AG04449 (cell line): ENCODE results near the gene UGT1A4.

ENCODE experiments used
- CTCF ChIA-PET: fragments of 350-600 bp; formaldehyde crosslinking; extraction: SDS; loops from one replicate; lab custom pipeline; 2021; ENCODE audit warnings: antibody characterized with exemption; lab: Yijun Ruan, JAX
- POLR2A ChIA-PET: fragments of 400-600, 350-600 bp; formaldehyde crosslinking; extraction: SDS; loops from one replicate; lab custom pipeline; 2020; ENCODE audit warnings: antibody characterized with exemption, inconsistent platforms; lab: Yijun Ruan, JAX
- DNase-seq: peaks from one replicate; pipeline ENCODE4 v3.0.0-alpha.2; 2010; ENCODE audit warnings: low read depth, low spot score
- H3K4me3 ChIP-seq: 2 replicates; pipeline ENCODE4 v1.5.1; 2011; ENCODE audit warnings: low read depth, mild to moderate bottlenecking, control low read depth, low read length
- TF ChIP-seq, protein P1 (sequence below): IDR thresholded peaks from one replicate; pipeline ENCODE4 v1.5.1; 2011; ENCODE audit warnings: mild to moderate bottlenecking, moderate library complexity, low read length, control low read depth, inconsistent platforms; ENCODE audit not compliant: insufficient read depth; ENCODE audit errors: missing control alignments

The UGT1A4 gene

DNA sequence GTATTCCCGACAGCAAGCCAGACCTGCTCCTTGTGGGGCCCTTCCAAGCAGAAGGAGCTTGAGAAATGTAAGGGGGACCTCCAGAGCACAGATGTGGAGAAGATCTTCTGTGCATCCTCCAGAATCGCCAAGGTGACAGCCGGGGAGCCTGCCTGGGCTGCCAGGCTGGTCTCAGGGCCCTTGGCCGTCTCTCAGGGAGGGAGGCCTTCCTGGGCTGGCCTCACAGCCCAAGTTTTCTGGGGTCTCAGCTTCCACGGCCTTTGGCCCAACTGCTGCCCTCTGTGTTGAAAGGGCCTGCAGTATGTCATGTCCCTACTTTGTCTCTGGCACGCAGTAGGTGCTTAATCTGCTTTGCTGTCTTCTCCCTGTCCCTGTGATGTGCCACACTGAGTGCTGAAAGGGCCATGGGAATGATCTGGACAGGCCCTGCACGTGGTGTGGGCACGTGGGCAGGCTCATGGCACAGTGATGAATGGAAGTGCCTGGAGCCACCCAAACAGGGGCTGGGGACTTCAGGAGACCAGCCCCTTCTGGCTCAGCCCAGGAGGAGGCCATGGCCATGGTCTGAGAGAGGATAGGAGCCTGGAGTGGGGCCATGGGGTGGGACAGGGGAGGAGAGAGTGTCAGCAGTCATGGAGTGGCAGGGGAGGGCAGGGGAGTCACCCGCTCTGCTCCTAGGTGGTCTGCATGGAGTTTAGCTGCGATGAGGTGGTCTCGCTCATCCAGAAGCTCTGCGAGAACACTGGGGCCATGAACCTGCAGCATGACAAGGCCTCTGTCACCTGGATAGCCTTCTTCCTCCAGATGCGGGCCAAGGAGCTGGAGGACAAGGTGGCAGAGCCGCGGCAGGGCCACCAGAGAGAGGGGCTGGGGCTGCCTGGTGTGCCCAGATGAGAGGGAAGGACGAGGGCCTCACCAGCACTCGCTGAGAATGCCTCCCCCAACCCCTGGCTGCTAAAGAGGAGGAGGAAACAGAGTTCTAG, 100.4 kb downstream of the UGT1A4 start:
- H3K4me3 ChIP-seq, result no peak overlapping the region
- ChIA-PET POLR2A (no interaction called here), CTCF (no interaction called here)
- TF ChIP-seq, protein P1, sequence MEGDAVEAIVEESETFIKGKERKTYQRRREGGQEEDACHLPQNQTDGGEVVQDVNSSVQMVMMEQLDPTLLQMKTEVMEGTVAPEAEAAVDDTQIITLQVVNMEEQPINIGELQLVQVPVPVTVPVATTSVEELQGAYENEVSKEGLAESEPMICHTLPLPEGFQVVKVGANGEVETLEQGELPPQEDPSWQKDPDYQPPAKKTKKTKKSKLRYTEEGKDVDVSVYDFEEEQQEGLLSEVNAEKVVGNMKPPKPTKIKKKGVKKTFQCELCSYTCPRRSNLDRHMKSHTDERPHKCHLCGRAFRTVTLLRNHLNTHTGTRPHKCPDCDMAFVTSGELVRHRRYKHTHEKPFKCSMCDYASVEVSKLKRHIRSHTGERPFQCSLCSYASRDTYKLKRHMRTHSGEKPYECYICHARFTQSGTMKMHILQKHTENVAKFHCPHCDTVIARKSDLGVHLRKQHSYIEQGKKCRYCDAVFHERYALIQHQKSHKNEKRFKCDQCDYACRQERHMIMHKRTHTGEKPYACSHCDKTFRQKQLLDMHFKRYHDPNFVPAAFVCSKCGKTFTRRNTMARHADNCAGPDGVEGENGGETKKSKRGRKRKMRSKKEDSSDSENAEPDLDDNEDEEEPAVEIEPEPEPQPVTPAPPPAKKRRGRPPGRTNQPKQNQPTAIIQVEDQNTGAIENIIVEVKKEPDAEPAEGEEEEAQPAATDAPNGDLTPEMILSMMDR, result no peak
- DNase-seq, result no peak

DNA sequence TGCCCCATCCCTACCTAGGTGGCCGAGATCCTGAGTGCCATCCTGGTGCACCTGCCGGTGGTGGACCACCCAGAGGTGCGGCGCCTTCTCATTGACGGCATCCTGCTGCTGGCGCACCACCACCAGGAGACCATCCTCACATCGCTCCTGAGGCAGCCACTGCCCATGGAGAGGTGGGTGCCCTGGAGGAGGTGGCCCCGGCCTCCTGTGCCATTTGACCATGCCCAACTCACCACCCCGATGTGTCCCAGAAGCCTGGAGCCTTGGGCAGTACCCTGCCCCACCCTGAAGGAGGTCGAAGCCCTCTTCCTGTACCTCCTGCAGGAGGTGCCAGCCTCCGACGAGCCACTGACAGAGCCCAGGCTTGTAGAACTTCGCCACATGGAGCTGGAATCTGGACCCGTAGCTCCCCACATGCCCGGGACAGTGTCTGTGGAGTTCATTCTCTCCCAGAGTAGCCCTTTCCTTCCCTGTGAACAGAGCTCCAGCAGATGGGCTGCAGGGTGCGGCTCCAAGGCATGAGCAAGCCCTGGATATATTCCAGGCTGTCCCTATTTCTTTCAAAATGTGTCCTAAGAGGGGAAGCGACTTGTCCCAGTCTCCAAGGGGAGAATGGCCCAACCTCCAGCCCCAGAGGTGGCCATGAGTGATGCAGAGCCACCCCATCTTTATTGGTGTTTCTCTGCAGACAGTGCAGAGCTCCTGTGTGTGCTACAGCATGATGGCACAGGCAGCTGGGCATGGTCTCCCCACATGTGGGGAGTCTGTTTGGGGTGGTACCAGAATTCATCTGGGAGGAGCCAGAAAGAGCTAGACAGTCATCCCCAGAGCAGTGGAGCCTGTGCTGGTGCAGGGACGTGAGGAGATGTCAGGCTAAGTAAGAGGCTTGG, 101.6 kb downstream of the UGT1A4 start:
- CTCF ChIA-PET, result no interaction called here
- POLR2A ChIA-PET, result no interaction called here
- TF ChIP-seq, protein P1, result no peak
- H3K4me3 ChIP-seq, result no peak overlapping the region
- no peak for DNase-seq

DNA sequence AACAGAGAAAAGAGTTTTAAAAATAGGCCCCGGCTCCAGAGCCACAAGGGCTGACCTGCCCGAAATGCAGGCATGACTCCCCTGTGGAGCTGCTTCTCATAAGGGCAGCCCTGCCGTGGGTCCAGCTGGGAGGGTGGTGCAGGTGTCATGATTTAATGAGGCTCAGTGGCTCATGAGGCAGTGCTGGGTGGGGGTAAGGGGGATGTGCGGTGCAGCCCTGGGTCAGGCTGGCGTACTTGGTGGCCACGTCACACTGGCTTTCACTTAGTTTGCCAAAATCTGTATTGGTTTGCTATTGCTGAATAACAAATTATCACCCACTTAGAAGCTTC, 102.2 kb downstream of the UGT1A4 start:
- TF ChIP-seq, protein P1, result no peak
- CTCF ChIA-PET, result no interaction called here

DNA sequence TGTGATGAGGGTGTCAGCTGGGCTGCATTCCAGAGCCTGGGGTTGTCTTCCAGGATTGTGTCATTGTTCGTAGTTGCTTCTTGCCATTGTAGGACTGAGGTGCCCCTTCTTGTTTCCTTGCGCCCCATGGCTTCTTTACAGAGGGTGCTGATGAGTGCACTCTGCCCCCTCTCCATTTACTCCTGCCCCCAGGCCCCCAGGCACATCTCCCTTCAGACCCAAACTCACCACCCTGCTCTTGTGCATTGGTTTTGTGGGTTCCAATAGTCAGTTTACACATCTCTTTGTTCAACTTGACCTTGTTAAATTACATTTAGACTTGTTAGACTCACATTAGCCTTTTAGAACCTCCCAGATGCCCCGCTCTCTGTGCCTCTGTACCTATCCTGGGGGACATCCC, 102.7 kb downstream of the UGT1A4 start:
- CTCF ChIA-PET, result no interaction called here
- H3K4me3 ChIP-seq, result no peak overlapping the region
- TF ChIP-seq, protein P1, result no peak
- POLR2A ChIA-PET, result no interaction called here
- no peak for DNase-seq

More for the DNA sequence above, 102.2 kb downstream of the UGT1A4 start:
- POLR2A ChIA-PET, result no interaction called here
- DNase-seq, result no peak
- H3K4me3 ChIP-seq, result no peak overlapping the region

DNA sequence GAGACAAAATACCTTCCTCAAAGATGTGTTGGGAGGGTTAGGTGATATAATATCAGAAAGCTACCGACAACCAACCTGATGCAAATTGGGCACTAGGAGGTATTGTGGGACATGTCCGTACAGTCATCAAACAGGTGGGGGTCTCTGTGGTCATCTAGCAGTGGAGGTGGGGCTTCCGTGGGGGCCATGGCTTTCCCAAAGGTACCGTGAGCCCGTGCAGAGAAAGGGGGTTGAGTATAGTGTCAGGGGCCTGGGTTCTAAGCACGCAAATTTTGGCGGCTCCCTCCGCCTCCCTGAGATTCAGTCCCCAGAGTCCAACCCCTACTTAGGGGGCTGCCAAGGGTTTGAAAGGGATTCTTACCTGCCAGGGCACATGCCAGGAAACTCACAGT, 103.2 kb downstream of the UGT1A4 start:
- TF ChIP-seq, protein P1, result no peak
- ChIA-PET POLR2A (no interaction called here), CTCF (no interaction called here)
- no peak for DNase-seq
- H3K4me3 ChIP-seq, result no peak overlapping the region

DNA sequence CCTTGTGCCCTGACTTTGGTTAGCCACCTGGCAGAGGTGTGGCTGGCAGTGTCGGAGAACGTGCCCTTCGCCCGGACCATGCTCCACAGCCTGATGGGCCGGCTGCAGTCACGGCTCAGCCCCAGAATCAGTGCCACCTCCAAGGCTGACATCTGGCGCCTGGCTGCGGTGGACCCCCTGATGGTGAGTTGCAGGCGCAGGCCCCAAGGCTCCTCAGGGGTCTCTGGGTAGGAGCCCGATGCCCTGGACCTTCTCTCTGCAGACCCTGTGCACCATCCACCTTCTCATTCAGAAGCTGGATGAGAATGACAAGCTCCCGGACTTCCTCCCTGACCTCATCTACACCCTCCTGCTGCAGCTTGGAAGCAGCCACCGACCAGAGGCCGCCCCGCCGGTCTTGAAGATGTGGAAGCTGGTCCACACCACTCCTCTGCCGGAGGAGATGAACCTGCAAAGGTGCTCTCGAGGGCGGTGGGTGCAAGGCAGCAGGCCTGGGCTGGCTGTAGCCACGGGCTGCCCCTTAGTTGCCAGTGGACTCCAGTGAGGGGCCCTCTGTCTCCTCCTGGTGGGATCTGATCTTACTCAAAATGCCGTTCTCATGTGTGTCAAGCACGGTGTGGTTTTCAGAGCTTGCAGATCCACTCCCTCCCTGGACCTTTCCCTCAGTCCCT, 103.7 kb downstream of the UGT1A4 start:
- no peak for DNase-seq
- ChIA-PET CTCF (no interaction called here), POLR2A (no interaction called here)
- TF ChIP-seq, protein P1, result no peak
- no peak overlapping the region for H3K4me3 ChIP-seq
